GM13976 (cell line): ENCODE results near the gene SLC26A9.

Experiments
- DNase-seq: peaks from one replicate; pipeline ENCODE4 v3.0.0; 2012; ENCODE audit warnings: low spot score
- in situ Hi-C: fragments of 300-500 bp; cut with MboI; formaldehyde crosslinking; loops from one replicate; pipeline ENCODE4 v1.12.0; 2022; ENCODE audit warnings: low sequenced_read_pairs, mixed read lengths, inconsistent platforms; ENCODE audit not compliant: unreplicated experiment
- TF ChIP-seq, protein P1 (sequence below): IDR thresholded peaks from 2 replicates; pipeline ENCODE4 v1.5.1; 2012; ENCODE audit warnings: borderline replicate concordance, mild to moderate bottlenecking; ENCODE audit not compliant: insufficient read depth; ENCODE audit errors: extremely low read depth, missing control alignments, control extremely low read depth

The SLC26A9 gene

DNA sequence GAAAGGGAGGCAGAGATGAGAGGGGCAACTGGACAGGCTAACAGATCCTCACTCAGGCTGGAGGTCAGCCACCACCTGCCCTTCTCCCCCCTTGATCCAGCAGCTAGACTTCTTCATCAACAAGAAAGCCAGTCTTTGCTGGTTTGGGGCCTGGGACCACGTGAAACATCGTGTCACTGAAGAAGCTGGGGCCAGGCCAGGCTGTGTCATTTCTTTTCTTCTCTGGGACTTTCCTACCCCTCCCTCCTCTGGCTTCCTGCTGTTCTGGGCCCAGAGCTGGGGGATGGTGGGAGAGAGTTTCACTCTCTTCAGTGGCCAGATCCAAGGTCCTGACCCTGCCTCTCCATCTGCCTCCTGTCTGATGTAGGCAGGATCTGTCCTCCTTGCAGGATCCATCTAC lies 18.1 kb upstream of the SLC26A9 start:
- TF ChIP-seq, protein P1, sequence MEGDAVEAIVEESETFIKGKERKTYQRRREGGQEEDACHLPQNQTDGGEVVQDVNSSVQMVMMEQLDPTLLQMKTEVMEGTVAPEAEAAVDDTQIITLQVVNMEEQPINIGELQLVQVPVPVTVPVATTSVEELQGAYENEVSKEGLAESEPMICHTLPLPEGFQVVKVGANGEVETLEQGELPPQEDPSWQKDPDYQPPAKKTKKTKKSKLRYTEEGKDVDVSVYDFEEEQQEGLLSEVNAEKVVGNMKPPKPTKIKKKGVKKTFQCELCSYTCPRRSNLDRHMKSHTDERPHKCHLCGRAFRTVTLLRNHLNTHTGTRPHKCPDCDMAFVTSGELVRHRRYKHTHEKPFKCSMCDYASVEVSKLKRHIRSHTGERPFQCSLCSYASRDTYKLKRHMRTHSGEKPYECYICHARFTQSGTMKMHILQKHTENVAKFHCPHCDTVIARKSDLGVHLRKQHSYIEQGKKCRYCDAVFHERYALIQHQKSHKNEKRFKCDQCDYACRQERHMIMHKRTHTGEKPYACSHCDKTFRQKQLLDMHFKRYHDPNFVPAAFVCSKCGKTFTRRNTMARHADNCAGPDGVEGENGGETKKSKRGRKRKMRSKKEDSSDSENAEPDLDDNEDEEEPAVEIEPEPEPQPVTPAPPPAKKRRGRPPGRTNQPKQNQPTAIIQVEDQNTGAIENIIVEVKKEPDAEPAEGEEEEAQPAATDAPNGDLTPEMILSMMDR, result no peak
- peak; percentile 67 for DNase-seq
- in situ Hi-C loops, result no loop called here

DNA sequence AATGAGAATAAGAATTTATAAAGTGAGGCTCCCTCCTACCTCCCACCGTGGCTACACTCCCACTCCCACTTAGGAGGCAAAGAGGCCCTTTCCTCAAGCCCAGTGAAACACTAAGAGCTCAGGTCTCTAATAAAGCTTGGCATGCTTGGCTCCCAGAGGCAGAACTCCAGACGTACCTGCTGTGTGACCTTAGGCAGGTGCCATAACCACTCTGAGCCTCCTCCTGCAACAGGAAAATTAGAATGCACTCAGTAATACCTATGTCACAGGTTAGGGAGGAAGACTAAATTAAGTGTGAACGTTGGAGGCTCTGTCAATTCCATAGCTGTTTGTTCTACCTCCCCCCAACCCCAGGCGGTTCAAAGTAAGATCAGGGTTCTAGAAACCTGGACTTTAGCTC lies 16.5 kb upstream of the SLC26A9 start:
- no peak for DNase-seq
- TF ChIP-seq, protein P1, result no peak
- in situ Hi-C loops, result no loop called here

DNA sequence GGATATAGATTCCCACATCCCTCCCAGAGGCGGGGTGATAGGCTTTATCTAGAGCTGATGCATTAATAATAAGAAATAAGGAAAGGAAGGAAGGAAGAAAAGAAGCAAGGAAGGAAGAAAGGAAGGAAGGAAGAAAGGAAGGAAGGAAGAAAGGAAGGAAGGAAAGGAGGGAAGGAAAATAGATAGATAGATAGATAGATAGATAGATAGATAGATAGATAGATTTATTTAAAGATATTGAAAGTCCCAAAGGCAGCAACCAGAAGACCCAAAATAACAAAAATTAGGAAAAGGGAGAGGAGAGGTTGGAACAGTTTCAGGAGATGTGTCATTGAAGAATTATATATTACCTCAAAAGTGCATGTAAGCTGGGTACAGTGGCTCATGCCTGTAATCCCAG lies 12.2 kb upstream of the SLC26A9 start:
- DNase-seq, result no peak
- in situ Hi-C loops, result no loop called here
- TF ChIP-seq, protein P1, result no peak

DNA sequence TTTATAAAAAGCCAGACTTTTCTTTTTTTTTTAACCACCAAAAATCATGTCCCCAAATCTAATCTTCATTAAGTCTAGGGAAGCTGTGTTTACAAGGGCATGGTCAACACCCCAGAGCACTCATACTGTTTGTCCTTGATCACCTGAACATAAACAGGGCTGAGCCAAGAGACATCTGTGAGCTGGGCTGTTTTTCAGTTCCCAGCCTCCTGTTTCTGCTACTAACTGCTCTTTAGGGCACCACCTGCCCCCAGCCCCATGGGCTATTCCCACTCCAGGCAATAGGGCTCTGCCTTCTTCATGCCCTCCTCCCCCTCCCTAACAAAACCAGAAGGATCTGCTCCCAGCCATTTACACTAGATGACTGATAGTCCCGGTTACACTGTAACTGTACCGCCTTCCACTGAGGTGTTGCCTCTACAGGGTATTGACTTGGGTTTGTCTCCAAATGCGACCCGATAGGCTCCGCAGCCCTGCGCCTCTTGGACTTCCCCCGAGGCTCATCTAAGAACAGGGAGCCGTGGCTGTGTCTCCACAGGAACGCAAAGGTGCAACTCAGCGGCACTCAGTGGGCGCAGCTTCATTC lies 11.7 kb upstream of the SLC26A9 start:
- TF ChIP-seq, protein P1, result no peak
- no peak for DNase-seq
- in situ Hi-C loops, result no loop called here

DNA sequence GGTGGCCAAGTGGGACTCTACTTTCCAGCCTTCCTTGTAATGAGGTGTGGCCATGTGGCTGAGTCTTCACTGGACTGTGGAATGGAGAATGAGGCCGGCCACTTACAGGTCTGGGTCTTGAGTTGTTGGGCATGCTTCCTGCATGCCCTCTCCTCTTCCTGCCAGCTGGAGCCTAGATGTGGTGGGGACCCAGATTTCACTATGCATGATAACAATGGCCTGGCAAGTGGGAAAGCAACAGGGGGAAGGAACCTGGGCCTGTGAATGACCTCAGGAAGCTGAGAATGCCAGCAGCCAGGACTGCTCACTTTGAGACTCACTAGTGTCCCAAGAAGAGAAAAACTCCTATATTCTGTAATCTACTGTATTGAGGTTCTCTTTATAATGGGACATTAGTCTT lies 8.5 kb upstream of the SLC26A9 start:
- no peak for DNase-seq
- TF ChIP-seq, protein P1, result no peak
- in situ Hi-C loops, result no loop called here

DNA sequence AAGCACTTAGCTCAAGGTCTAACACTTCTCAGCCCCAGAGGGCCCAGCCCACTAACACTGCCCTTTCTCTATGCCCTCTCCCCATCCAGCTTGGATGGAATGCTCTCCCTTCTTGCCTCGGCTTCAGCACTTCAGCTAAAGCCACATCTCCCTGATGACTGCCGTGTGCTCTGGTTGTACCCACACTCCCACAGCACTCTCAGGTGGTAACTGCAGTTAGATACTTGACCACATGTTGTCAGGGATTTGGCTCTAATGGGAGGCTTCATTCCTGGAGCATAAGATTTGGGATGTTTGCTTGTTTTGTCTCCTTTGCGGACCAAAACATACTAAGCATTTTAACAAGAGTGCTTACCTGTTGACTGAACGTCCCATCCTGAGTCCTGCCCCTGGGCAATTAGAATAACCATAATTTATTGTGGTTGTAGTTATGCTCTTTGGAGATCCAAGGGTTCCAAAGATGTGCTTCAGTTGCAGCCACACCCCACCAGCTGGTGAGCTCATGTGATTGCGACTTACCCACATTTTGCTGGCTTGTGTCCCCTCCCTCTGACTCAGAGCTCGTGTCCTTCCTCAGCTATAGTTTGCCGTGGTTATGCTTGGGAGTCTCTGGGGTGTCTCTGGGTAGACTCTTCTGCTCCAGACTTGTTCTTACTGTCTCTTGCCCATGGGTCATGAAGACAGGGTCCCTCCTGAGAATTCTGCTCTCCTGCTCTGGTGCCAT lies 7.7 kb upstream of the SLC26A9 start:
- TF ChIP-seq, protein P1, result no peak
- in situ Hi-C loops, result no loop called here
- DNase-seq, result no peak
